Activated CD8-positive, alpha-beta memory T cell treated with anti-CD3 and anti-CD28 coated beads, Interleukin-2, amount 50 U/mL, for 4 hours (primary cell): ENCODE data around the gene TRIM2.
A peak's percentile ranks its signal among the peaks of the same experiment; 100 is the strongest.

Experiments used
- DNase-seq: peaks from one replicate; pipeline ENCODE4 v3.0.0-alpha.2; 2020

Gene TRIM2

DNA sequence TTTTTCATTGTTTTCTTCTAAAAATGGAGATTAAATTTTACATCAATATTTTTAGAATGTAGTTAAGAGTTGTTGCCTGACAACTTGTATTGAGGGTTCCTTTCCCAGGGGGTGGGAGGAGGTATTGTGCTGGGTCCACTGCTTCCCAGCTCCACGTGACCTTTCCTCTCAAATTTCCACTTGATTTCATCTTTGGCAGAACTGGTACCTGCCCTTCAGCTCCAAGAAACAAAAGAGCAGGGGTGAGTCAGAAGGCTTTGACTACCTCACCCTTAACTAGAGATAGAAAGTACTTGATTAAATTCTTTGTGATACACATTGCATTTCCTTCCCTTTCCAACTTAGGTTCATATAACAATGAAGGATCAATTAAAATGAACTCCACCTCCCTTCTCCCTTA lies 19.7 kb downstream of the TRIM2 start:
- DNase-seq = no peak

- no peak for DNase-seq
These were observed 20.2 kb downstream of the TRIM2 start for GRCh38 chr4:153224474-153224873.

- no peak for DNase-seq
These were observed 23.3 kb downstream of the TRIM2 start for GRCh38 chr4:153227469-153228075.

- DNase-seq = no peak
These were observed 24.4 kb downstream of the TRIM2 start for GRCh38 chr4:153228512-153229140.

DNA sequence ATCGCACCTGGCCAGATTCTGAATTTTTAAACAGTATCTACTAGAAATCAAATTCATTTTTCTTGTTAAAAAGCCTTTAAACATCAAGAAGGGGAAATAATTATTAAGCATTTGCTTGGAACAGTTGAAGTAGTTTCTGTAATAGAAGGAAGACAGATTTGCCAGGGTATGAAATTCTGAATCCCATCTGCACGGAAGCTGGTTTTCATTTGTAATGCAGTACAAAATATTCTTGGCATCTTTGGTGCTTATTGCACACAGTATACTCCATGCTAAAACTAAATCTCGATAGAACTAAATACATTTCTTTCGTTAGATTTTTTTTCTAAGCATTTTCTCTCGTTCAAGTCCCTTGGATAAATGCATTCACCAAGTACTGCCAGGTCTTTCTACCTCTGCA lies 25.3 kb downstream of the TRIM2 start:
- no peak for DNase-seq

GRCh38 chr4:153232768-153233167 lies 28.5 kb downstream of the TRIM2 start:
- DNase-seq = no peak

GRCh38 chr4:153233761-153234371 lies 29.6 kb downstream of the TRIM2 start:
- no peak for DNase-seq

DNA sequence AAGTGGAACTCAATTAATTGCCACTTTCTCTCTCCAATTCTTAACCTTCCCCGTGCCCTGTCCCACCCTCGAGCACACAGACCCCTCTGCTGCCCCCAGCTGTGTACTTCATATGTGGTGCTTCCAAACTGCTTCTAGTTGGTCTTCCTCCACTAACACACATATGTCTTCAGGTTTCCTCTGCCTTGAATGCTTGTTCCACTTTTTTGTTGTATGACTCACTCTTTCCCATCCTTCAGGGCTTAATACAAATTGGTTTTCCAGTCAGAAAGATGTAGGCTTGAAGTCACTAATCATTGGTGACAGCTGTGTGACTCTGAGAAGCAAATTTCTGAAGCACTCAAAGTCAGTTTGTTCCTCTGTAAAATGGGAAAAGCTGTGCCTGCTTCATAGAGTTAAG lies 30.6 kb downstream of the TRIM2 start:
- DNase-seq = no peak

DNA sequence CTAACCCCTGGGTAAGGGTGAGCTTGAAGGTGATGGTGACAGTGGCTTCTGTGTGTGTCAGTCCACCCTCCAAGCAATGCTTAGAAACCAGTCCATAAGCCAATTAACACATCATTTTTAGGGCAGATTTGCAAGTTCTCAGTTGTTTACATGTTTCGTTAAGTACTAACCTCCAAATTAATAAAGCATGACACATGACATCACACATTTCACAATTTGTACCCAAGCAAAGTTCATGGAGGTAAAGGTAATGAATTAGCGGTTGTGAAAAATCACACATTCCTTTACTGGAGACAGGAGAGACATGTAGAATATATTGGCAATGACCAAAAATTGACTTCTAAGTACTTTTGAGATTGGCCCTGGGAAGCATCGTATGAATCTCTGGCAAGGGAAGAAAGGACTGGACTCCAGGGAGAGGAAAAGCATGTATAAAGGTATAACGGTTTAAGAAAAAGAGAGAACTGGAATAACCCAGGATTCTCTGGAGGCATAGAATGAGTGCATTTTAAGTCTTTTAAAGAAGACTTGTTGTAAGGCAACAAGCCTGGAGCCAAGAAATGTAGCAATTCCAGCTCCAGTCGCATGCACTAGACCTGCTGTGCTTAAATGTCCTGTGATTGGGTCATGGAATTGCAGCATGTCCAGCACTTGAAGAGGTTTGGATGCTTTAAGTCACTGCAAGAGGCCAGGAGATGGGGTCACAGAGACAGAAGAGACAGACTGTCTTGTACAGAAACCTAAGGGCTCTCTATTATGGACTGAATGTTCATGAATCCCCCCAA lies 34.1 kb downstream of the TRIM2 start:
- no peak for DNase-seq

GRCh38 chr4:153239409-153239808 lies 35.2 kb downstream of the TRIM2 start:
- no peak for DNase-seq

GRCh38 chr4:153241295-153241694 lies 37.1 kb downstream of the TRIM2 start:
- DNase-seq = no peak

GRCh38 chr4:153241970-153242838 lies 38.0 kb downstream of the TRIM2 start:
- no peak for DNase-seq

DNA sequence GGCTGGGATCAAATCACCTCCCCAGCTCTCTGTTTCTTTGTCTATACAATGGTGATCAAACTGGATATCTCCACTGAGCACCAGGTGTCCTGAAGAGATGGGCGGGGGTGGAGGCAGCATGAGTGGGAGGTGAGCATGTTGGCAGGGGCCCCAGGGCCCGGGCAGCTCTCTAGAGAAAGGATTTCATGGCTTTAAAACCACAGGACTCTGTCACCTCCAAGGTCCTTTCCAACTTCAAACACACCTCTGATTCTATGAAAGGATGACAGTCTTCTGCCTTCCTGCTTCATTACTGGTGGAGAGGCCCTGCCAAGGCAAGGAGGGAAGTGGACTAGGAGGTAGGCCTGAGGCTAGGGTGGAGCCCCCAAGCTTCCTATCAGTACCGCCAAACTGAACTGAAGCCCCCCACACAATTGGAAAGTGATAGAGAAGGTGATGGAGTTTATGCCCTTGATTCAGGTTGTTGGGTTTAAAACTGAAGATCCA lies 38.6 kb downstream of the TRIM2 start:
- DNase-seq = no peak

GRCh38 chr4:153243468-153243867 lies 39.2 kb downstream of the TRIM2 start:
- no peak for DNase-seq

- no peak for DNase-seq
These were observed 40.7 kb downstream of the TRIM2 start for GRCh38 chr4:153244969-153245368.

DNA sequence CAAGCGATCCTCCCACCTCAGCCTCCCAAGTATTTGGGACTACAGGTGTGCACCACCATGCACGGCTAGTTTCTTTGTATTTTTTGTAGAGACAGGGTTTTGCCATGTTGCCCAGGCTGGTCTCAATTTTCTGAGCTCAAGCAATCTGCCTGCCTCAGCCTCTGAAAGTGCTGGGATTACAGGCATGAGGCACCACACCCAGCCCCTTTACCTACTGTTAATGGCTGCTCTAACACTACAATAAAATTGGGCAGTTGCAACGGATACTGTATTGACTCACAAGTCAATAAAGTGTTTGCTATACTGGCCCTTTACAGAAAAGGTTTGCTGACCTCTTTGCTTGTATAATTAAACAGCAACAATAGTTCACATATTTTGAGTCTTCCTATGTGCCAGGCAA lies 41.5 kb downstream of the TRIM2 start:
- no peak for DNase-seq

DNA sequence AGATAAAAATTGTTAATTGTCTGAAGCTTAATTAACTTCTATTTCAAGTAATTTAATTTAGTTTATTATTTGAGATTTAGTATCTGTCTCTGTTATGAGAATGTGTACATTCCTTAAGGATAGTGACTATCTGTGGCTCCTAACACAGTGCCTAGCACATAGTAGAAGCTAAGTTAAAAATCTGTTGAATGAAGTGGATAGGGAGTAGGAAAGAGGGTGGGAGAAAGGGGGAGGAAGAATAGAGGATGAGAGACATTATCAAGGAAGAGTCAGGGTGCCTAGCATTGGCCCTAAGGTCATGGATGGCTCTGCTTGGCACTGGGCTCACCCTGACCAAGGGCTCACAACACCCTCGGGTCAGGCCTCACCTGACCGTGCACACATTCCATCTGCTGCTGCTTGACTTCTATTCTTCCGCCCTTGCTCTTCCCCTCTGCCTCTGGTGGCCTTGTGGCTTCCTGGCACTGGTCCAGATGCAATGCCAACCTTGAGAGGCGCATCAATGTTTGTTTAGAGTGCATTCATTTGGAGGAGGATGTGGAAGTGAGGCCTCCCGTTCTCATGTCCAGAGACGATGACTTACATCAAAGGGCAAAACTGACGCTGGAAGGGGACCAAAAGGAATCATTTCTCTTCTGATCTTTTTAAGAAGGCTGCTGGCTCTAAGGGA lies 42.3 kb downstream of the TRIM2 start:
- DNase-seq = no peak

GRCh38 chr4:153247116-153247490 lies 42.9 kb downstream of the TRIM2 start:
- no peak for DNase-seq

GRCh38 chr4:153248641-153249198 lies 44.5 kb downstream of the TRIM2 start:
- DNase-seq = no peak

GRCh38 chr4:153249199-153250041 lies 45.2 kb downstream of the TRIM2 start:
- peak; percentile 86 for DNase-seq

- no peak for DNase-seq
These were observed 47.9 kb downstream of the TRIM2 start for GRCh38 chr4:153252122-153252521.
